HG03432 (cell line): ENCODE measurements around the gene KLK14.

Experiments used
- ATAC-seq: cut with Tn5 transposase; IDR thresholded peaks from one replicate; pipeline ENCODE4 v1.9.1; 2021; ENCODE audit warnings: mild to moderate bottlenecking, moderate library complexity; ENCODE audit not compliant: unreplicated experiment

KLK14 gene

DNA sequence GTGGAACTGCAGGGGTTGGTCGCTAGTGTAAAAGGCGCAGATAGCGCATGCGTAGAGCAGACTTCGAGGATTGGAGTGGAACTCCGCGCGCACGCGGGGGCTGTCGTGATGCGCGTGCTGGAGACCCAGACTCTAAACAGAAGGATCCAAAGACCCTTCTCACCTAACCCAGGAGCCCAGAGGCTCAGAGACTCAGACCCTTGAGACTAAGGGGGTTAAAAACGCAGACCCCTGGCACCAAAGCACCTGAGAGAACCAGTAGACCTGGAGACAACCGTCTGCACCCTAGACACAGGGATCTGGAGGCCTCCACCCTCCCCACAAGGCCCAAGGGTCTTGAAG is 26.1 kb upstream of the KLK14 start:
- ATAC-seq, result peak; percentile 37

DNA sequence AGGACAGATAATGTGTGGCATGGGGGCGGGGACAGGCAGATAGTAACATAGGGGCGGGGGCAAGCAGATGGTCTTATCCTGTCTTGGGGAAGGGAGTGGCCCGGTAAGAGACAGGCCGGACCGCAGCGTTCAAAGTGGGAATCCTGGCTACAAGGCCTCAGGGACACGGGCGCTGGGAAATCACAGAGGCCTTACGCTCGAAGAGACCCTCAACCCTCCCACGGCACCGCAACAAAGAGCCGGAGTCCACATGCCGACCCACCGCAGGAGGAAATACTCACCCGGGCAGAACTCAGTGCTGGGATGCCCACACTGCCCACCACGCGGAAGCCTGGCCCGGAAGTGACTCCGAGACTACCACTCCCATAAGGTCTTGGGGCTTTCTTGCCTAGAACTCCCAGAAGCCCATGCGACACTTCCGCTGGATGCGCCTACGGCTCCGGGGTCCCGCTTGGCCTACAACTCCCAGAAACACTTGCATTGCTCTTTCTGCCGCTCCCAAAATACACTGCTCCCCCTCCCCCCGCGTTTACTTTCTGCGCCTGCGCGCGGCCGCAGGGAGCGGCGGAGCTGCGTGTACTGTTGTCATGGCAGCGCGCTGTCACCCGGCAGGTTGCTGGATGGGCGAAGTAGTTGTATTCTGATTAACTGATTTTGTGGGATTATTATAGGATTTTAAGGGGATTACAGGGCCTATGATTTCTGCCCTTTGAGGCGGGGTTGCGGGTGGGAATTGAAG is 25.5 kb upstream of the KLK14 start, which contains the start of gene CTU1:
Gene CTU1, minus strand, starts transcription at position 344 of the 739 bp plus-strand sequence. CDS start 3,840 bp downstream, outside the sequence.
- ATAC-seq, result peak; percentile 92

DNA sequence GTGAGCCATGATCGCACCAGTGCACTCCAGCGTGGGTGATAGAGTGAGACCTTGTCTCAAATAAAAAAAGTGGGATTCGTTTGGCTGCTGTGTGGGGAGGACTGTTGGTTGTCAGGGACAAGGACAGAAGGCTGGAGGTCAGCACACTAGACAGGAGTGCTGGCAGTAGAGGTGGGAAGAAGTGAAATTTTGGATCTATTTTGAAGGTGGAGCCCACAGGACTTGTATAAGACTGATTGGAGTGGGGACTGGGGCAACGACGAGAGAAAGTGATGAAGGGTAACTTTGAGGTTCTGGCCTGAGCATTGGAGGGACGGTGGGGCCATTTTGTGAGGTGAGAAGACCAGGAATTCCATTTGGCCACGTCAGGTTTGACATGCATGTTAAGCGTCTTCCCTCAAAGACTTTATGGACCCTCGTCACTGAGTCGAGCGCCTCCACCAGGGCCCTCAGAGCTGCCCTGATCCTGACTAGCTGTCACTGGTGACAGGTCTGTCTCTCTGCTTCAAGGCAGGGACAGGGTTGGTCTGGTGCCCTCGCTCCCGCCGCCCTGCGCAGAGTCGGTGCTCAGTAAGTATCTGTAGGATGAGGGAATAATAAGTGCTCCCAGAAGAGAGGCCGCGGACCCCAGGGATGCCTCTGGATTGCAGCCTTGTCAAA is 24.8 kb upstream of the KLK14 start:
- no peak for ATAC-seq

GRCh38 chr19:51103926-51104341 is 21.2 kb upstream of the KLK14 start:
- ATAC-seq, result no peak

GRCh38 chr19:51102991-51103390 is 20.3 kb upstream of the KLK14 start:
- ATAC-seq, result no peak

DNA sequence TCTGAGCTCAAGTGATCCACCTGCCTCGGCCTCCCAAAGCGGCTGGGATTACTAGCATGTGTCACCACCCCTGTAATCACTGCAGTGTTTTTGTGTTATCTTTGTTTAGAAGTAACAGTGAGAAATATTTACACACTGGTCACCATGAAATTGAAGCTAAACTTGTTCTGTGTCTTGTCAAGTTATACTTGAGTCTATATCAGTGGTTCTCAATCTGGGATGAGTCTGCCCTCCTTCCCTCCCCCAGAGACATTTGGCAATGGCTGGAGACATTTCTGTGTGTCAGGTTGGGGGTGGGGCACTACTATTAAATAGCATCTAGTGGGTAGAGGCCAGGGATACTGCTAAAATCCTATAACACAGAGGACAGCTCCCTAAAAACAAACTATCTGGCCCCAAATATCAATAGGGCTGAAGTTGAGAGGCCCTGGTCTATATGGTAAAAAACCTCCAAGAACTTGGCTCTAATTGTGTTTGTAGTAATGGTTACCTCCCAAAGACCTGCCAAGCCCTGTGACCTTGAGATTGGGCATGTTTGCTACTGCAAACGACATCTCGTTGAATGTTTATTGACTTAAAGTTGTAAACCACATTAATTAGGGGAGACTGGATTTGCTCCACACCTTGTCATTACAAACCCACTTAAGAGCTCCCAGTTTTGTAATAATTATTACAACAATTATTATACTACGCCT is 18.6 kb upstream of the KLK14 start:
- no peak for ATAC-seq

DNA sequence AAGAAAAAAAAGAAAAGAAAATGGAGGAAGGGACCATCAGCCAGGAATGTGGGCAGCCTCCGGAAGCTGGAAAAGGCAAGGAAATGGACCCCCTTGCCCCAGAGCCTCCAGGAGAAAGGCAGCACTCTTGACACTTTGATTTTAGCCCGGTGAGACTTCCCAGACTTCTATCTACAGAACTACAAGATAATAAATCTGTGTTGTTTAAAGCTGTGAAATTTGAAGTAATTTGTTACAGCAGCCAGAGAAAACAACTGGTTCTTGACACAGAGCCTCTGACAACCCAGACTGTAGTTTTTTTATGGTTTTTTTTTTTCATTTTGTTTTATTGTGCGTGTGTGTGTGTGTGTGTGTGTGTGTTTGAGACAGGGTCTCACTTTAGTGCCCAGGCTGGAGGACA is 17.9 kb upstream of the KLK14 start:
- no peak for ATAC-seq

- ATAC-seq, result no peak
Measured at GRCh38 chr19:51099047-51099382, 16.3 kb upstream of the KLK14 start.

DNA sequence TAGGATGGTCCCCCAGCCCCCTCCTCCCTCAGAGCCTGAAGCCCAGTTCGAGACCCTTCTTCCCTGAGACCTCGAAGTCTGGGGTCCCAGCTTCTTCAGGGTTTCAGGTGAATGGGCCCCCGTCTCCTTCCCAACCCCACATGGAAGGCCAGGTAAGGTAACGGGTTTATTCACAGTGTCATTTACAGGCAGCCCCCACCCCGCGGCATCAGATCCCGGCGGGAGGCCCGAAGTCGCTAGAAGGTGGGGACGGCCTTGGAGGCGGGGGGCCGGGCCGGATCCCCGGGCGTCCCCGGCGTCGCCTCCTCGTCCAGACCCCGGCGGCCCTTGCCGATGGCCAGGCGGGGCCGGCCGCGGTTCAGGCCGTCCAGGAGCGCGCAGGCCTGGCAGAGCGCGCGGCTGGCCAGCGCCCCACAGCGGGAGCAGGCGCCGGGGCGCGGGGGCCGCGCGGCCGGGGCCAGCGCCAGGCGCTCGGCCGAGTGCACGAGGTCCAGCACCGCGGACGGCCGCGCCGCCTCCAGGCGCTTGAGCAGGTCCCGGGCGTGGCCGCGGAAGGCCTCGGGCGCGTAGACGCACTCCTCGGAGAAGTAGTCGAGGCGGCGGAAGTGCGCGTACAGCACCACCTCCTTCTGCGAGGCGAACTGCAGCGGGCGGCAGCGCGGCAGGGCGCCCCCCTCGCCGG is 15.8 kb upstream of the KLK14 start:
- ATAC-seq, result no peak

DNA sequence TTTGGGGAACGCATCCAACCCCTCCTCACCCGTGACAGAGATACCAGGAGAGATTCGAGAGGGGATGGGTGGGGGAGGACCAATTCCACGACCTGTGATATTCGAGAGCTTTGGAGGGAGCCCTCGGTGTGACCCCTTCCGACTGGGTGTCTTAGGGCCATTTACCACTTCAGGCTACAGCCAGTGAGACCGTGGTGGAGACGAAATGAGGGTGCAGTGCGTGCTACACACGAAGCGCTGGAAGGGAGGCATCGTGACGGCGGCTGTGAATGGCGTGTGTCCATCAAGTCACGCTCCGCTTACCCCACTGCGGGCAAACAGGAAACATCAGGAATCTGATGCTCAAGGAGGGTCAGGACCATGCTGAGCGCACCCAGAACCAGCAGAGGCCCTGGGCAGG is 15.1 kb upstream of the KLK14 start:
- ATAC-seq, result no peak

GRCh38 chr19:51097166-51097738 is 14.6 kb upstream of the KLK14 start:
- no peak for ATAC-seq

- no peak for ATAC-seq
Measured at GRCh38 chr19:51096473-51097165, 13.9 kb upstream of the KLK14 start.

- no peak for ATAC-seq
Measured at GRCh38 chr19:51094696-51095279, 12.1 kb upstream of the KLK14 start.

DNA sequence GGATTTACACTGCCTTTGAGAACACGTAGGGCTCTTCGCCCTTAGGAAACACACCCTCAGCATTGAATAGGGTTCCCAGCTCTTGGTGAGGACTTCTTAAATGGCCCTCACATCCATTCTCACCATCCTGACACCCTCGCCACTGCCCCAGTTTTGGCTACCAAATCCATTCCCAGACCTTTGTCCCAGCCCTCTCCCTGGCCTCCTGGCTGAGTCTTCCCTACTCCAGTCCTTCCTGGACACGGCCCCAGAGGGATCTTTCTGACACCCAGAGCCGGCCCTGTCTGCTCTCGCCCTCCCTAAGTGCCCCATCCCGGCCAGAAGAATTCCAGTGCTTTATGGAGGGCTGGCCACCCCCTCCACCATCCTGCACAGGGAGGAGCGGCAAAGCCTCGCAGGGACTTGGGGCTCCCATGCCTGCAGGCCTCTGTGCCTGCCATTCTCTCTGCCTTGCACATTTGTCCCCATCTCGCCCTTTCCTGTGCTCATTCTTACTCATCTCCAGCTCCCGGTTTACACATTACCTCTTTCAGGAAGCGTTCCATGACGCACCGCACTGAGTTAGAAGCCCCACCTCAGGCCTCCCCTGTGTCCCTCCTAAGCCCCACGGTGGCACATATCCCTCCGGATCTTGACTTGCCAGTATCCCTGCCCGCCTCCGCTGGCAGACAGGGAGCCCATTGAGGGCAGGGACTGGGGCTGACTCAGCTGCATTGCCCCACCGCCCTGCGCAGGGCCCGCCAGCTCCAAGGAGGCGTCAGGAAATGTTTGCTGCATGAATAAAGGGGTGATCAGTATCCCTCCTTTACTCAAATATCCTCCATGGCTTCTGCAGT is 11.0 kb upstream of the KLK14 start:
- no peak for ATAC-seq

GRCh38 chr19:51093101-51093500 is 10.4 kb upstream of the KLK14 start:
- no peak for ATAC-seq

DNA sequence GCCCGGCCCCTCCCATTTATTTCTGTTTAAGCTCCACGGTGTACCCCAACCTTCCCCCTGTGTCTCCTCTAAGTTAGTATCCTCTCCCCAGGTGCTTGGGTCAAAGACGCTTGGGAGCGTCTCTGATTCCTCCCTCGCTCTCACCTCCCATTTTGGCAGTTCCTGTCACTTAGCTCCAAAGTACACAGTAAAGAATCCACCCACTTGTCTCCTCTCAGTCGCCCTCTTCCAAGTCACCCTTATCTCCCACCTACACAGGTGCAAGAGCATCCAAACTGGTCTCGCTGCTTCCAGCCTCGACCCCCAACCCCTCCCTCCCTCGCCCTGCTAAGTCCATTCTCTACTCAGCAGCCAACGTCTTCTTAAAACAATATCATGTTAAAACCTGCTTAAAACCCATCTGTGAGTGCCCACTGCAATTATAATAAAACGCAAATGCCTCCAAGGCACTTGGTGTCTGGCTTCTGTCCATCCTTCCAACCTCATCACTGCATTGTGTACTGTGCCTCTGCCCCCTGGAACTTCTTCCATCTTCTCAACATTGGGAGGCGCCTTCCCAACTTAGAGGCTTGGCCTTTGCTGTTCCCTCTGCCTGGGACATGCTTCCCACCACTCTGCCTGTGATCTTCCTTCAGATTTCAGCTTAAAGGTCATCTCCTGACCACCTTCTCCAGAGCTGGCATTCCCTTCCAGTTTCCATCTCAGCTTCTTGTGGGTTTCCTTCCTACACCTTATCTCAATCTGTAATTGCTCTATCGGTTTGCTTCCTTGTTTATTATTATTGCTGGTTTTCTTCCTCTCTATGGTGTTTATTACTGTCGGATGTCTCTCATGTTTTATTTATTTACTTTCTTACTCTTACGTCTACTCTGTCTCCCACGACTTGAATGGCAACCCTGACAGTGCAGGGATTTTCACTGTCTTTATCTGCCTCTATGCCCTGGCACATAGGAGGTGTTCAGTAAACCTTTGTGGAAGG is 9.5 kb upstream of the KLK14 start:
- no peak for ATAC-seq

DNA sequence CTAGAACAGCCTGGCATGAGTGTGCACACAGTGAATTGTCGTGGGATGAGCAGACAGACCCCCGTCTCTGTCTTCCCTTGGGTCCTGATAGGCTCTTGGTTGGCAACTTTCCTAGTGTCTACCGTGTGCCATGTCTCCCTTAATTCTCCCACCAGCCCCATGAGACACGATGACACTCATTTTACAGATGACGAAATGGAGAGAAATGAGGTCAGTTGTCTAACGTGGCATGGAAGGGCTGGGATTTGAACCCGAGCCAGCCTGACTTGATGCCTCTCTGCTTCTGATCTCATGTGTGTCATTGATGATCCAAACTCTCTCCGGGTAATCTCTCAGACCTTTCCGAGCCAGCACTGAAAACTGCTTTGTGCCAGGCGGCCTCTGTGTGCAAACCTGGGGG is 8.4 kb upstream of the KLK14 start:
- ATAC-seq, result no peak

DNA sequence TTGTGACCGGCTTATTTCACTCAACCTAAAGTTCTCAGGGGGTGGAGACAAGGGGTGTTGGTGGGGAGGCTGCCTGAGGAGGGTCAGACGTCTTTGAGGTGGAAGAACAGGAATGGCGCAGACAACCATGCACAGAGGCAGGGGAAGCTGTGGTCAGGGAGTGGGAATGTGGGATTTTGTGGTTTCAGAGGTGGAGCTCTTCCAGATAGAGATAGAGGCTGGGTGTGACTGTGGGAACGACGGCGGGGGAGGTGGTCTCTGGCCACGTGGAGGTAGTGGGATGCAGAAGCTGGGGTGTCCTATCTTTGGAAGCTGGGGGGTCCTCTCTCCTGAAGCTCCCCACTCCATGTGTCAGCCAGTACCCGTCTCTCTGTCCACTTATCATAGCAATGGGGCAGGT is 7.8 kb upstream of the KLK14 start:
- ATAC-seq, result no peak
